ENCODE data around the gene DNAH1.

DNA sequence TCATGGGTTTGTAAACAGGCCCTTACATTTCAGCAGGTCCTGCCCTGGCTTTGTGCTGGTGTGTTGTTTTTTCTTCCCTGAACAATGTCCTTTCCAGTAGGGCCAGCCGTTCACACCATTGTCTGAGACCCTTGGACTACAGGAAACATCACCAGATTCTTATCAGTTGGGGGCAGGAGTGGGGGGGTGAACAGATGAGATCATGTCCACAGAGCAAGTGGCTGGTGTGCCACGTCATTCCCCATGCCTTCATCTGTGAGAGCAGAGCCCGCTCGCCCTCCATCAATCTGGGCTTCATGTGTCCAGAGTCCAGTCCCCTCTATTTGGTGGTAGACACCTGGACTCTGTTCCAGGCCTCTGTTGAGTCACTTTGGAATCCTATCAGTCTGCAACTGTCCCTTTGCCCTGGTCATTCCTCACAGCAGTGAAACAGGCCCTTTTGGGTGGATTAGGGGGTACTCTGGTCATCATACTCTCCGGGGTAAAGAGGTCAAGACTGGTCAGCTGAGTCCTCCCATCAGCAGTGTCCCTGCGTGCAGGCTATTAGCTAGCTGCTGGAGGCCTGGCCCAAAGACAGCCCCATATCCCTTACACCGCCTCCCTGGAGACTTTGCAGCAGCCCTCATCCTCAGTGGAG is 113.8 kb downstream of the DNAH1 start:
- TF ChIP-seq, protein P1, sequence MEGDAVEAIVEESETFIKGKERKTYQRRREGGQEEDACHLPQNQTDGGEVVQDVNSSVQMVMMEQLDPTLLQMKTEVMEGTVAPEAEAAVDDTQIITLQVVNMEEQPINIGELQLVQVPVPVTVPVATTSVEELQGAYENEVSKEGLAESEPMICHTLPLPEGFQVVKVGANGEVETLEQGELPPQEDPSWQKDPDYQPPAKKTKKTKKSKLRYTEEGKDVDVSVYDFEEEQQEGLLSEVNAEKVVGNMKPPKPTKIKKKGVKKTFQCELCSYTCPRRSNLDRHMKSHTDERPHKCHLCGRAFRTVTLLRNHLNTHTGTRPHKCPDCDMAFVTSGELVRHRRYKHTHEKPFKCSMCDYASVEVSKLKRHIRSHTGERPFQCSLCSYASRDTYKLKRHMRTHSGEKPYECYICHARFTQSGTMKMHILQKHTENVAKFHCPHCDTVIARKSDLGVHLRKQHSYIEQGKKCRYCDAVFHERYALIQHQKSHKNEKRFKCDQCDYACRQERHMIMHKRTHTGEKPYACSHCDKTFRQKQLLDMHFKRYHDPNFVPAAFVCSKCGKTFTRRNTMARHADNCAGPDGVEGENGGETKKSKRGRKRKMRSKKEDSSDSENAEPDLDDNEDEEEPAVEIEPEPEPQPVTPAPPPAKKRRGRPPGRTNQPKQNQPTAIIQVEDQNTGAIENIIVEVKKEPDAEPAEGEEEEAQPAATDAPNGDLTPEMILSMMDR (IDR thresholded peaks at IDR 0.05): no peak
- no peak for TF ChIP-seq POLR2A (IDR thresholded peaks at IDR 0.05)
- no peak for TF ChIP-seq EP300 (IDR thresholded peaks at IDR 0.05)
